Activated CD8-positive, alpha-beta memory T cell treated with anti-CD3 and anti-CD28 coated beads, Interleukin-2, amount 10 ng/mL, durations not matched to agents 7 days and 5 days (primary cell): ENCODE data around the gene RERE. TPM values are rescaled to one million over a fixed set of nuclear protein-coding genes. Genes with fewer than 3 reads are reported as not detected.

ENCODE experiments used
- ATAC-seq: fragments of 150-1000 bp; cut with Tn5 transposase; one replicate; pipeline ENCODE4 v1.10.0; 2021; ENCODE audit warnings: moderate library complexity
- CTCF ChIA-PET: fragments of 350-600 bp; sonication (Branson Sonifier 250); formaldehyde crosslinking; loops from one replicate; lab custom pipeline; 2021; ENCODE audit warnings: antibody characterized with exemption; lab: Charles Lee
- DNase-seq: peaks from one replicate; pipeline ENCODE4 v3.0.0-alpha.2; 2020
- H3K27ac Mint-ChIP-seq: one replicate; pipeline ENCODE4 v1.8.0; 2021; ENCODE audit warnings: mild to moderate bottlenecking, mixed read lengths
- H3K27me3 Mint-ChIP-seq: one replicate; pipeline ENCODE4 v1.8.0; 2021; ENCODE audit warnings: mixed read lengths
- H3K36me3 Mint-ChIP-seq: one replicate; pipeline ENCODE4 v1.8.0; 2021; ENCODE audit warnings: mild to moderate bottlenecking, mixed read lengths
- H3K4me1 Mint-ChIP-seq: one replicate; pipeline ENCODE4 v1.8.0; 2021; ENCODE audit warnings: mixed read lengths
- H3K4me3 Mint-ChIP-seq: one replicate; pipeline ENCODE4 v1.8.0; 2021; ENCODE audit warnings: mild to moderate bottlenecking, moderate library complexity, mixed read lengths
- H3K9me3 Mint-ChIP-seq: one replicate; pipeline ENCODE4 v1.8.0; 2022; ENCODE audit warnings: low read depth, mixed read lengths
- total RNA-seq, 2 experiments: library from RNA; stranded (reverse); gene quantifications; one replicate each; pipeline ENCODE4 v1.2.3, GENCODE V29; 2021

RERE gene
- total RNA-seq, 2 experiments from 2014 or later: 38.3 TPM

DNA sequence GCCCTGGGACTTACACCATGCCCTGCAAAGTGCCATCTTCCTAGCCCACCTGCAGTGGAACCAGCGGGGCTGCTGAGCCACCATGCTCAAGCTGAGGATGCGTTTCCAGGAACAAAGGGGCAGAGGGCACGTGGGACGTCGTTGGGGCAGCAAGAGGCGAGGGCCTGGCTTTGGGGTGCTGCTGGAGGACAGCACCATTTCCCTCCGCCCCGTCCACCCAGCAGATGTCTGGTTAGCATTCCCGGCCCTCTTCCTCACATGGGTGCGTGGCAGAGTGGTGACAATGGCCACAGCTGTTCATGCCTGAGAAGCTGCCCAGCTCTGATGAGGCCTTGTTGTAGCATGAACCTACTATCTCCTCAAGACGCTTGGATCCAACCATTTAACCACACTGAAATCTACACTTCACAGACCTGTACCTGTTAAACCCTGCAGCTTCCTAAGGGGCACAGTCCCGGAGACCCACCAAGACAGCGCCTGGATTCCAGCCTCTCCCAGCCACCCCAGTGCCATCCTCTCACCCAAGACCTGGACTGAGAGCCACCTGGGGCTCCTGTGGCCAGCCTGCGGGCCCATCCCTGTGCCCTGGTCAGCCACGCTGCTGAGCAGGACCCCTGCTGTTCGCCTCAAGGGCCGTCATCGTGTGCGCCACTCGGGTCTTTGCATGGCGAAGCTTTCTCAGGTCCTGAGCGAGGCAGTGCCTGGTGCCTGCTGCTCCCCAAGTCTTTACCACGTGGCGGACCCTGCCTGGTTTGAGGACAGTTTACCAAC lies 466.3 kb downstream of the RERE start:
- no peaks in the 10 kb centered on the region for H3K9me3 Mint-ChIP-seq
- H3K27ac Mint-ChIP-seq: no peak overlapping the region
- H3K27me3 Mint-ChIP-seq: peaks cover 2% of the 10 kb centered on the region
- no peak for ATAC-seq
- DNase-seq: no peak
- CTCF ChIA-PET: interaction anchor here (0.6 to 5.2 kb wide), 5 partner anchors 19 to 375 kb away, joined by 3 to 79 read pairs (median 3); no protein-coding TSS in a partner anchor
- H3K36me3 Mint-ChIP-seq: no peaks in the 10 kb centered on the region
- no peaks in the 10 kb centered on the region for H3K4me1 Mint-ChIP-seq
- H3K4me3 Mint-ChIP-seq: no peak overlapping the region

DNA sequence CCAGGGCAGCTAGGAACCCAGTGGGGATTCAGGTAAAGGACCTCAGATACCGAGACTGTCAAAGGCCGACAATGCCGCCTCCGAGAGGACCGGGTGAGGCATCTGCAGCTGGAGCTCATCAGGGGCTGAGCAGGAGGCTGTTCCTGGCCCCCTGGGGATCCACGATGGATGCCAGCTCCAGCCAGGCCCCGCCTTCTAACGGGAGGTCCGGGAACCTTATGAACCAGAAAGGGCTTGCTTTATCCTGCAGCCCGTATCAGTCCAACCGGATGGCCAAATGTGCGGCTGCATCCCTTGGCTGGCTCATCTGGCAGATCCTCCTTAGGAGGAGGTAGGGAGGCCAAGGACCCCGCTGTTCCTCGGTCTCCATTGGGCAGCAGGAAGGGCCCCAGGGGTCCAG lies 467.5 kb downstream of the RERE start:
- no peaks in the 10 kb centered on the region for H3K4me1 Mint-ChIP-seq
- ATAC-seq (no peak), DNase-seq (no peak)
- no peak overlapping the region for H3K4me3 Mint-ChIP-seq
- H3K27me3 Mint-ChIP-seq: peaks cover 2% of the 10 kb centered on the region
- CTCF ChIA-PET: interaction anchor here (0.7 to 5.2 kb wide), 6 partner anchors 16 to 377 kb away, joined by 3 to 79 read pairs (median 4); no protein-coding TSS in a partner anchor
- H3K36me3 Mint-ChIP-seq: no peaks in the 10 kb centered on the region
- H3K9me3 Mint-ChIP-seq: no peaks in the 10 kb centered on the region
- H3K27ac Mint-ChIP-seq: no peak overlapping the region

- DNase-seq: no peak
- Mint-ChIP-seq H3K27ac (no peak overlapping the region), H3K4me3 (no peak overlapping the region), H3K36me3 (no peaks in the 10 kb centered on the region), H3K4me1 (no peaks in the 10 kb centered on the region), H3K27me3 (peaks cover 2% of the 10 kb centered on the region), H3K9me3 (no peaks in the 10 kb centered on the region)
- no peak for ATAC-seq
- CTCF ChIA-PET: interaction anchor here (0.6 to 5.2 kb wide), 15 partner anchors 10 to 541 kb away, joined by 3 to 79 read pairs (median 3); no protein-coding TSS in a partner anchor
These were observed 468.0 kb downstream of the RERE start for GRCh38 chr1:8349473-8349865.

- H3K36me3 Mint-ChIP-seq: no peaks in the 10 kb centered on the region
- CTCF ChIA-PET: interaction anchor here (0.6 to 5.2 kb wide), 17 partner anchors 11 to 541 kb away, joined by 3 to 79 read pairs (median 3); no protein-coding TSS in a partner anchor
- peak; percentile 71 for DNase-seq
- peak; percentile 77 for ATAC-seq
- no peaks in the 10 kb centered on the region for H3K9me3 Mint-ChIP-seq
- peaks cover 2% of the 10 kb centered on the region for H3K27me3 Mint-ChIP-seq
- no peak overlapping the region for H3K27ac Mint-ChIP-seq
- H3K4me1 Mint-ChIP-seq: no peaks in the 10 kb centered on the region
- H3K4me3 Mint-ChIP-seq: no peak overlapping the region
These were observed 468.5 kb downstream of the RERE start for GRCh38 chr1:8348777-8349472.

DNA sequence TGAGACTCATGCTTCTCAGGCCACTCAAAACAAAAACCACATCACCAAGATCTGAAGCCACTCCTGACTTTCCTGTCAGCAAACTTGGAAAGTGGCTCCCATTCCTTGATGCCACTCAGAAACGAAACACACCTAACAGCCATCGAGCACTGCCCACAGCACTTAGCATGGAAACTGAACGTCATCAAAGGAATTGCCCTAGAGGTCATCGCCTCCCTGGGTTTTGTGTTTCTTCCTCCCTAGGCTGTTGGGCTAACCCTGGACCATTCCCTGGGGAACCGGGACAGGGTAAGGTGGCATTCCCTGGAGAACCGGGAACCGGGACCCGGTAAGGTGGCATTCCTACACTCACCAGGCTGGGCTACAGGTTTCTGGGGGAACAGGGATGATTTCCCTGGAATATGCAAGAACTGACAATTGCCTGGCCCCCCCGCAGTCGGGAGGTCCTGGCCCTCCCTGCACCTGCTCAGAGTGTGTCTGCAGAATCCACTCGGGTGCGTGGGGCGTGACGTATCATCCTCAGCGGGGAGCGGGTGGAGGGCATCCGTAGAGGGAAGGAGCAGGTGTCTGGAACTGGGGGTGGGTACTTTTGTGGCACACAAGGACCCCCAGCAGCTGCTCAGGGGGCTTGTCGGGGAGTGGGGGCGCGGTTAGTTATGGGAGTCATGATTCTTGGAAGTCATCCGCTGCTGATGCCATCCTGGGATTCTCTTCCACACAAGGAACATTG lies 469.2 kb downstream of the RERE start:
- ATAC-seq (no peak), DNase-seq (no peak)
- H3K9me3 Mint-ChIP-seq: no peaks in the 10 kb centered on the region

GRCh38 chr1:8347635-8348034 lies 469.8 kb downstream of the RERE start:
- no peak overlapping the region for H3K4me3 Mint-ChIP-seq
- no peaks in the 10 kb centered on the region for H3K4me1 Mint-ChIP-seq
- H3K36me3 Mint-ChIP-seq: no peaks in the 10 kb centered on the region
- no peak for DNase-seq
- CTCF ChIA-PET: interaction anchor here (1.0 to 2.7 kb wide), 3 partner anchors 81 to 333 kb away, joined by 3 to 16 read pairs (median 6); no protein-coding TSS in a partner anchor
- no peak overlapping the region for H3K27ac Mint-ChIP-seq
- ATAC-seq: no peak
- H3K27me3 Mint-ChIP-seq: peaks cover 2% of the 10 kb centered on the region
- no peaks in the 10 kb centered on the region for H3K9me3 Mint-ChIP-seq

More for the DNA sequence above, 469.2 kb downstream of the RERE start:
- H3K27ac Mint-ChIP-seq: no peak overlapping the region
- no peaks in the 10 kb centered on the region for H3K4me1 Mint-ChIP-seq
- H3K36me3 Mint-ChIP-seq: no peaks in the 10 kb centered on the region
- peaks cover 2% of the 10 kb centered on the region for H3K27me3 Mint-ChIP-seq
- CTCF ChIA-PET: interaction anchor here (0.6 to 5.2 kb wide), 15 partner anchors 80 to 540 kb away, joined by 3 to 79 read pairs (median 3); no protein-coding TSS in a partner anchor
- no peak overlapping the region for H3K4me3 Mint-ChIP-seq

DNA sequence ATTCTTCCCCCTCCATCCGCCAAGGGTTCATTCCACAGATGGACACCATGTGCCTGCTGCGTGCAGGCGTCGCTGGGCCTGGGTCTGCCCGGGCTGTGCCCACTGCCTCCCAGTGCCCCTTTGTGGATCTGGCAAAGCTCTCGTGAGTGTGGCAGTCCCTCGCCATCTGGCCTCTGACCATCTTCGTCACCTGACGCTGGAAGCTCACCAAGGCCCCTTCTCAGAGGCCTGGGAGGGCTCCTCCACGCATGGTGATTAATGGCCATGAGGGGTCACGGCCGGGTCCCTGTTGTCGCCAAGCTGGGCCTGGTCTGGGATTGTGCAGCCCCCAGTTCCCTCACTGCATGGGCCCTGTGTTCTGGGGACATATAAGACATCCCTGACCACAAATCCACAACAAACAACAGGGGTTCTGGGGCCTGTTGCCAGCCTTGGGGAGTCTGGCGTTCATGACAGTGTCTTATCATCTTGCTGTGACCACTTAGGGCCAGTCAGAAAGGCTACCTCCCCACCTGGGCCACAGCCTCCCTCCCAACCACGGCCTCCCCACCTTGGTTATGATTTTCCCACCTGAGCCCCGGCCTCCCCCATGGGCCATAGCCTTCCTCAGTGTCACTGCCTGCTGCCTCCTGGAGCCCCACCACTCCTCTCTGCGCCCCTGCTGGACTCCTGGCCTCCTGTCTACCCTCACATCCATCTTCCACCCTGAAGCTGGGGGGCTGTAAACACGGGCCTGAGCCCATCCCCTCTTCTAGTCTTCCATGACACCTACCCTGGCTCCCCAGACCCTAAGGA lies 471.6 kb downstream of the RERE start:
- no peak for ATAC-seq
- Mint-ChIP-seq H3K9me3 (no peaks in the 10 kb centered on the region), H3K4me1 (no peaks in the 10 kb centered on the region), H3K4me3 (no peak overlapping the region), H3K27ac (no peak overlapping the region), H3K27me3 (peaks cover 2% of the 10 kb centered on the region), H3K36me3 (no peaks in the 10 kb centered on the region)
- no peak for DNase-seq
- CTCF ChIA-PET: interaction anchor here (1.2 to 2.7 kb wide), 3 partner anchors 315 to 380 kb away, joined by 3 to 16 read pairs (median 6); no protein-coding TSS in a partner anchor

GRCh38 chr1:8344893-8345507 lies 472.4 kb downstream of the RERE start:
- Mint-ChIP-seq H3K4me3 (no peak overlapping the region), H3K4me1 (no peaks in the 10 kb centered on the region), H3K27me3 (peaks cover 2% of the 10 kb centered on the region), H3K27ac (no peak overlapping the region), H3K36me3 (no peaks in the 10 kb centered on the region), H3K9me3 (no peaks in the 10 kb centered on the region)
- no peak for ATAC-seq
- CTCF ChIA-PET: interaction anchor here (1.2 kb wide), 1 partner anchor 381 kb away, joined by 3 read pairs; no protein-coding TSS in a partner anchor
- DNase-seq: no peak

GRCh38 chr1:8343464-8344001 lies 473.9 kb downstream of the RERE start:
- DNase-seq (no peak), ATAC-seq (no peak)
- CTCF ChIA-PET: interaction anchor here (1.5 kb wide), 1 partner anchor 311 kb away, joined by 3 read pairs; no protein-coding TSS in a partner anchor
- H3K4me1 Mint-ChIP-seq: no peaks in the 10 kb centered on the region
- no peak overlapping the region for H3K4me3 Mint-ChIP-seq
- no peaks in the 10 kb centered on the region for H3K36me3 Mint-ChIP-seq
- no peak overlapping the region for H3K27ac Mint-ChIP-seq
- no peaks in the 10 kb centered on the region for H3K27me3 Mint-ChIP-seq
- H3K9me3 Mint-ChIP-seq: no peaks in the 10 kb centered on the region

DNA sequence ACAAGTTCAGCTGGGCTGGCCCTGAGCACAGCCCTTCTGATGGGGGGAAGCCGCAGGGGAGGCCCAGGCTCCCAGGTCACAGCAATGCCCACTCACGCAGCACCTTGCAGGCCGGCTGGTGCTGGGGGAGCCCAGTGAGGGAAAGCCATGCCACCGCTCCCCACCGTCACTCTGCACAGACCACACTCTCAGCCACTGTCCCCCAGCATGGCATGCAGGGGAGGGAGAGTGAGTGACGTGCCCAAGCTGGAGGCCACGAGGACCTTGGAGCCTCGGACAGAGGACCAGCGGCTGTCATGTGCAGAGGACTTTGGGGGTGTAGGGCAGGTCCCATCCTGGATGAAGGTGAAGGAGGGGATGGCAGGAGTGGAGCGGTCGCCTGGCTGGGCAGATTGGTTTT lies 474.4 kb downstream of the RERE start:
- Mint-ChIP-seq H3K27me3 (no peaks in the 10 kb centered on the region), H3K9me3 (no peaks in the 10 kb centered on the region), H3K36me3 (no peaks in the 10 kb centered on the region), H3K27ac (no peak overlapping the region), H3K4me1 (no peaks in the 10 kb centered on the region), H3K4me3 (no peak overlapping the region)
- no peak for ATAC-seq
- CTCF ChIA-PET: interaction anchor here (1.5 kb wide), 1 partner anchor 311 kb away, joined by 3 read pairs; no protein-coding TSS in a partner anchor
- DNase-seq: no peak

- Mint-ChIP-seq H3K4me3 (no peak overlapping the region), H3K27me3 (no peaks in the 10 kb centered on the region), H3K36me3 (no peaks in the 10 kb centered on the region), H3K9me3 (no peaks in the 10 kb centered on the region), H3K27ac (no peak overlapping the region), H3K4me1 (no peaks in the 10 kb centered on the region)
- DNase-seq (no peak), ATAC-seq (no peak)
- CTCF ChIA-PET: interaction anchor here (1.5 kb wide), 1 partner anchor 310 kb away, joined by 3 read pairs; no protein-coding TSS in a partner anchor
These were observed 475.1 kb downstream of the RERE start for GRCh38 chr1:8342325-8342724.

DNA sequence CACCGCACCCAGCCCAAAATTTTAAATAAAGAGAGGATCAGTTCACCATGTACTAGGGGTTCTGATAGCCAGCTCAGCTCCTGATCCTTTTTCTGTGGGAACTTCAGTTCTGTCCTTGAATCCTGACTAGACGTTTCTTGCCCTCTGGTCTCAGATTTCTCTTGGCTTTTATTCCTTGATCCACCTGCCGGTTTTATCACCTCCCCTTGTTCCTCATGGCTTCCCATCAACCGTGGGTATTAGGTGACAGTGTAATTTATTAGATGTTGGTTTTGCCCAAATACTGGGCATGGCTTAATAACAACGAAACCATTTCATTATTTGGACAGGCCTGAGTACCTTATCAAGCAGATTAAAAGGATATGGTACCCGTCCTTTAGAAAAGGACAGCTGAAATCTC lies 477.0 kb downstream of the RERE start:
- no peaks in the 10 kb centered on the region for H3K36me3 Mint-ChIP-seq
- no peak for ATAC-seq

More for the DNA sequence above, 477.0 kb downstream of the RERE start:
- no peak overlapping the region for H3K27ac Mint-ChIP-seq
- H3K4me3 Mint-ChIP-seq: no peak overlapping the region
- no peaks in the 10 kb centered on the region for H3K27me3 Mint-ChIP-seq
- H3K9me3 Mint-ChIP-seq: no peaks in the 10 kb centered on the region
- H3K4me1 Mint-ChIP-seq: no peaks in the 10 kb centered on the region
- CTCF ChIA-PET: no interaction called here
- DNase-seq: no peak
